Stimulated activated naive CD8-positive, alpha-beta T cell treated with anti-CD3 and anti-CD28 coated beads, Interleukin-15, amount 100 ng/mL, for 72 hours (primary cell): ENCODE results near the gene PTMA.

Source experiments
- ATAC-seq: fragments of 150-1000 bp; cut with Tn5 transposase; 2 replicates; pipeline ENCODE4 v1.10.0; 2021; ENCODE audit warnings: mild to moderate bottlenecking, moderate library complexity
- DNase-seq, 2 donors: peaks; one replicate each; pipeline ENCODE4 v3.0.0; 2021 to 2022
- H3K27ac Mint-ChIP-seq, 2 donors: one replicate each; pipeline ENCODE4 v1.8.0; 2022; ENCODE audit warnings: mild to moderate bottlenecking in 2 of 2, mixed read lengths in 2 of 2, moderate library complexity in 2 of 2
- H3K27me3 Mint-ChIP-seq: one replicate; pipeline ENCODE4 v1.8.0; 2022; ENCODE audit warnings: mixed read lengths
- H3K4me1 Mint-ChIP-seq: one replicate; pipeline ENCODE4 v1.8.0; 2022; ENCODE audit warnings: mild to moderate bottlenecking, mixed read lengths
- H3K4me3 Mint-ChIP-seq, 2 donors: one replicate each; pipeline ENCODE4 v1.8.0; 2022; ENCODE audit warnings: mild to moderate bottlenecking in 2 of 2, mixed read lengths in 2 of 2, moderate library complexity in 1 of 2
- H3K9me3 Mint-ChIP-seq, 2 donors: one replicate each; pipeline ENCODE4 v1.8.0; 2022; ENCODE audit warnings: mixed read lengths in 2 of 2

The PTMA gene

GRCh38 chr2:231685349-231686191 lies 22.8 kb upstream of the PTMA start:
- ATAC-seq (peak; percentile 46), DNase-seq (no peak)
- Mint-ChIP-seq H3K9me3 (no peaks in the 10 kb centered on the region), H3K4me1 (peaks cover 43% of the 10 kb centered on the region), H3K4me3 (no peak overlapping the region), H3K27ac (no peak overlapping the region), H3K27me3 (peaks cover 42% of the 10 kb centered on the region)

GRCh38 chr2:231686192-231687100 lies 21.9 kb upstream of the PTMA start:
- Mint-ChIP-seq H3K4me1 (peaks cover 41% of the 10 kb centered on the region), H3K27ac (no peak overlapping the region), H3K4me3 (no peak overlapping the region), H3K27me3 (peaks cover 39% of the 10 kb centered on the region), H3K9me3 (no peaks in the 10 kb centered on the region)
- no peak for DNase-seq
- ATAC-seq: no peak

GRCh38 chr2:231687133-231687852 lies 21.0 kb upstream of the PTMA start:
- H3K4me1 Mint-ChIP-seq: peaks cover 36% of the 10 kb centered on the region
- peak overlapping the region in 1 of 2 donors; percentile 69 for H3K4me3 Mint-ChIP-seq
- no peaks in the 10 kb centered on the region for H3K9me3 Mint-ChIP-seq
- no peak overlapping the region for H3K27ac Mint-ChIP-seq
- peak; percentile 88 for ATAC-seq
- DNase-seq: peak; percentile 66 to 74
- peaks cover 30% of the 10 kb centered on the region for H3K27me3 Mint-ChIP-seq

GRCh38 chr2:231687961-231688360 lies 20.4 kb upstream of the PTMA start:
- ATAC-seq: no peak

GRCh38 chr2:231688719-231689118 lies 19.6 kb upstream of the PTMA start:
- Mint-ChIP-seq H3K27ac (no peak overlapping the region), H3K4me3 (no peak overlapping the region), H3K27me3 (peaks cover 18% of the 10 kb centered on the region), H3K9me3 (no peaks in the 10 kb centered on the region), H3K4me1 (peaks cover 36% of the 10 kb centered on the region)
- DNase-seq (no peak), ATAC-seq (no peak)

More at GRCh38 chr2:231687961-231688360, 20.4 kb upstream of the PTMA start:
- DNase-seq: no peak
- H3K27me3 Mint-ChIP-seq: peaks cover 24% of the 10 kb centered on the region
- peak overlapping the region in 1 of 2 donors; percentile 69 for H3K4me3 Mint-ChIP-seq
- H3K9me3 Mint-ChIP-seq: no peaks in the 10 kb centered on the region
- peaks cover 36% of the 10 kb centered on the region for H3K4me1 Mint-ChIP-seq
- H3K27ac Mint-ChIP-seq: peak overlapping the region in 1 of 2 donors; percentile 70

- Mint-ChIP-seq H3K27me3 (peaks cover 12% of the 10 kb centered on the region), H3K27ac (peak overlapping the region in 1 of 2 donors; percentile 40), H3K9me3 (no peaks in the 10 kb centered on the region), H3K4me3 (no peak overlapping the region), H3K4me1 (peaks cover 30% of the 10 kb centered on the region)
- DNase-seq: no peak
- no peak for ATAC-seq
These were observed 19.0 kb upstream of the PTMA start for GRCh38 chr2:231689124-231689893.

GRCh38 chr2:231691251-231691772 lies 17.0 kb upstream of the PTMA start:
- ATAC-seq (no peak), DNase-seq (no peak)
- Mint-ChIP-seq H3K27ac (no peak overlapping the region), H3K4me3 (no peak overlapping the region), H3K9me3 (no peaks in the 10 kb centered on the region), H3K4me1 (peaks cover 17% of the 10 kb centered on the region), H3K27me3 (no peaks in the 10 kb centered on the region)

GRCh38 chr2:231692847-231693246 lies 15.5 kb upstream of the PTMA start:
- no peaks in the 10 kb centered on the region for H3K27me3 Mint-ChIP-seq
- no peak overlapping the region for H3K27ac Mint-ChIP-seq
- no peak overlapping the region for H3K4me3 Mint-ChIP-seq
- H3K4me1 Mint-ChIP-seq: peaks cover 4% of the 10 kb centered on the region
- no peak for ATAC-seq
- DNase-seq: no peak
- no peaks in the 10 kb centered on the region for H3K9me3 Mint-ChIP-seq

- Mint-ChIP-seq H3K27ac (no peak overlapping the region), H3K9me3 (no peaks in the 10 kb centered on the region), H3K4me1 (no peaks in the 10 kb centered on the region), H3K27me3 (no peaks in the 10 kb centered on the region), H3K4me3 (no peak overlapping the region)
- ATAC-seq: no peak
- DNase-seq: no peak
These were observed 14.4 kb upstream of the PTMA start for GRCh38 chr2:231693956-231694355.

- Mint-ChIP-seq H3K27me3 (no peaks in the 10 kb centered on the region), H3K27ac (no peak overlapping the region), H3K4me3 (no peak overlapping the region), H3K4me1 (no peaks in the 10 kb centered on the region), H3K9me3 (no peaks in the 10 kb centered on the region)
- no peak for ATAC-seq
- DNase-seq: no peak
These were observed 12.3 kb upstream of the PTMA start for GRCh38 chr2:231696004-231696367.

GRCh38 chr2:231699006-231699405 lies 9.3 kb upstream of the PTMA start:
- Mint-ChIP-seq H3K9me3 (no peaks in the 10 kb centered on the region), H3K27me3 (no peaks in the 10 kb centered on the region), H3K4me3 (no peak overlapping the region), H3K4me1 (peaks cover 7% of the 10 kb centered on the region), H3K27ac (no peak overlapping the region)
- DNase-seq: no peak
- no peak for ATAC-seq

GRCh38 chr2:231701456-231702373 lies 6.6 kb upstream of the PTMA start:
- H3K9me3 Mint-ChIP-seq: no peaks in the 10 kb centered on the region
- no peak for ATAC-seq
- H3K4me1 Mint-ChIP-seq: peaks cover 26% of the 10 kb centered on the region
- no peak overlapping the region for H3K4me3 Mint-ChIP-seq
- no peak overlapping the region for H3K27ac Mint-ChIP-seq
- DNase-seq: no peak
- H3K27me3 Mint-ChIP-seq: no peaks in the 10 kb centered on the region

GRCh38 chr2:231704017-231704416 lies 4.3 kb upstream of the PTMA start:
- Mint-ChIP-seq H3K27me3 (no peaks in the 10 kb centered on the region), H3K27ac (no peak overlapping the region), H3K4me1 (peaks cover 32% of the 10 kb centered on the region), H3K9me3 (no peaks in the 10 kb centered on the region), H3K4me3 (peak overlapping the region in 1 of 2 donors; percentile 30)
- ATAC-seq (no peak), DNase-seq (no peak)
